Anterior cingulate cortex (tissue), 58 donors: ENCODE results near the gene F7.

ENCODE experiments used
- DNase-seq, 58 donors: peaks; one replicate each; lab custom pipeline; 2025; lab: John Stamatoyannopoulos, UW

F7 gene

GRCh38 chr13:113114511-113115362 is 9.1 kb downstream of the F7 start:
- no peak for DNase-seq

GRCh38 chr13:113115363-113116205 is 10.0 kb downstream of the F7 start:
- DNase-seq, result no peak

DNA sequence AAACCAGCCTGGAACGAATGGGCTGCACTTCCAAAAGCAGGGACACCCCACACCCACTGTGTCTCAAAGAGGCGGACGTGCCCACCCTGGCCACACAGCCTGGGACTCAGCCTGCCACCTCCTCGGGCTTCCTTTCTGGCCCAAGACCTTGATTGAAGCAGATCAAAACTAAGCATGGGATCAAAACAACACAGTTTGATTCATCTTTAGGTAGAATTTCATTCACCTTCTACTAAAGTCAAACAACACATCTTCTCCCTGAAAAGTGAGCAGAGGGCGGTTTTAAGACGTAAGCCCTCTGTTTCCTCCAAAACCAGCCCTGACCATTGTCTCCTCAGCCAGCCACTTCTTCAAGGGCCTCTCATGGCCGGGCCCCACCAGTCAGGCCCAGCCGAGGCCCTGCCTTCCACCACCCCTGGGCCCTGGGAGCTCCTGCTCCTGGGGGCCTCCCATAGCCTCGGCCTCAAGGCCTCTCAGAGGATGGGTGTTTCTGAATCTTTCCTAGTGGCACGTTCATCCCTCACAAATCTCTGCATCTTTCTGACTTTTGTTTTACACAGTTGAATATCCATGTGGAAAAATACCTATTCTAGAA is 10.7 kb downstream of the F7 start:
- DNase-seq, result no peak

DNA sequence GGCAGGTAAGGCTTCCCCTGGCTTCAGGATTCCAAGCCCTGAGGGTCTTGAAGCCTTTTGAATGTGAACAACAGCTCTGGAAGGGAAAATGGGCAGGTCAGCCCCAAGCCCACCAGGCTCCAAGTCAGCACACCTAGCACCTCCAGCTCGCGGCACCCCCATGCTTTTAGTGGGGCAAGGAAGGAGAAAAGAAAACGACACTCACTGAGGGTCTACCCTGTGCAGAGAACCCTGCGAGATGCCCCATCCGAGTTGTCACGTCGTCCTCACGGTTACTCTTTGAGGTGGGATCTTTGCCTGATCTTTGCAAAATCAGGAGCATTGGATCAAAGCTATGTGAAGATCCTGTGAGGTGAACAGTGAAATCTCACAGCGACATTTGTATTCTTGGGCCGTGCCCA is 11.3 kb downstream of the F7 start:
- no peak for DNase-seq

GRCh38 chr13:113117335-113117872 is 11.8 kb downstream of the F7 start:
- no peak for DNase-seq

GRCh38 chr13:113117911-113118260 is 12.3 kb downstream of the F7 start:
- DNase-seq, result no peak

DNA sequence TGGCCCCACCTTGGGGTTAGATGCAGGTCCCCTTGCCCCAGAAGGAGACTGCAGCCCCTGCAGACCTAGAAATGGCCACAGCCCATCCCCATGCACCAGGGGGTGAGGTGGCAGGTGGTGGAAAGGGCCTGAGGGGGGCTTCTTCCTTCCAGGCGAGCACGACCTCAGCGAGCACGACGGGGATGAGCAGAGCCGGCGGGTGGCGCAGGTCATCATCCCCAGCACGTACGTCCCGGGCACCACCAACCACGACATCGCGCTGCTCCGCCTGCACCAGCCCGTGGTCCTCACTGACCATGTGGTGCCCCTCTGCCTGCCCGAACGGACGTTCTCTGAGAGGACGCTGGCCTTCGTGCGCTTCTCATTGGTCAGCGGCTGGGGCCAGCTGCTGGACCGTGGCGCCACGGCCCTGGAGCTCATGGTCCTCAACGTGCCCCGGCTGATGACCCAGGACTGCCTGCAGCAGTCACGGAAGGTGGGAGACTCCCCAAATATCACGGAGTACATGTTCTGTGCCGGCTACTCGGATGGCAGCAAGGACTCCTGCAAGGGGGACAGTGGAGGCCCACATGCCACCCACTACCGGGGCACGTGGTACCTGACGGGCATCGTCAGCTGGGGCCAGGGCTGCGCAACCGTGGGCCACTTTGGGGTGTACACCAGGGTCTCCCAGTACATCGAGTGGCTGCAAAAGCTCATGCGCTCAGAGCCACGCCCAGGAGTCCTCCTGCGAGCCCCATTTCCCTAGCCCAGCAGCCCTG is 12.8 kb downstream of the F7 start:
- DNase-seq, result no peak

GRCh38 chr13:113119166-113119821 is 13.7 kb downstream of the F7 start:
- DNase-seq, result no peak

DNA sequence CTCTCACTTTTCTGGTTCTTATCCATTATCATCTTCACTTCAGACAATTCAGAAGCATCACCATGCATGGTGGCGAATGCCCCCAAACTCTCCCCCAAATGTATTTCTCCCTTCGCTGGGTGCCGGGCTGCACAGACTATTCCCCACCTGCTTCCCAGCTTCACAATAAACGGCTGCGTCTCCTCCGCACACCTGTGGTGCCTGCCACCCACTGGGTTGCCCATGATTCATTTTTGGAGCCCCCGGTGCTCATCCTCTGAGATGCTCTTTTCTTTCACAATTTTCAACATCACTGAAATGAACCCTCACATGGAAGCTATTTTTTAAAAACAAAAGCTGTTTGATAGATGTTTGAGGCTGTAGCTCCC is 14.2 kb downstream of the F7 start:
- no peak for DNase-seq

DNA sequence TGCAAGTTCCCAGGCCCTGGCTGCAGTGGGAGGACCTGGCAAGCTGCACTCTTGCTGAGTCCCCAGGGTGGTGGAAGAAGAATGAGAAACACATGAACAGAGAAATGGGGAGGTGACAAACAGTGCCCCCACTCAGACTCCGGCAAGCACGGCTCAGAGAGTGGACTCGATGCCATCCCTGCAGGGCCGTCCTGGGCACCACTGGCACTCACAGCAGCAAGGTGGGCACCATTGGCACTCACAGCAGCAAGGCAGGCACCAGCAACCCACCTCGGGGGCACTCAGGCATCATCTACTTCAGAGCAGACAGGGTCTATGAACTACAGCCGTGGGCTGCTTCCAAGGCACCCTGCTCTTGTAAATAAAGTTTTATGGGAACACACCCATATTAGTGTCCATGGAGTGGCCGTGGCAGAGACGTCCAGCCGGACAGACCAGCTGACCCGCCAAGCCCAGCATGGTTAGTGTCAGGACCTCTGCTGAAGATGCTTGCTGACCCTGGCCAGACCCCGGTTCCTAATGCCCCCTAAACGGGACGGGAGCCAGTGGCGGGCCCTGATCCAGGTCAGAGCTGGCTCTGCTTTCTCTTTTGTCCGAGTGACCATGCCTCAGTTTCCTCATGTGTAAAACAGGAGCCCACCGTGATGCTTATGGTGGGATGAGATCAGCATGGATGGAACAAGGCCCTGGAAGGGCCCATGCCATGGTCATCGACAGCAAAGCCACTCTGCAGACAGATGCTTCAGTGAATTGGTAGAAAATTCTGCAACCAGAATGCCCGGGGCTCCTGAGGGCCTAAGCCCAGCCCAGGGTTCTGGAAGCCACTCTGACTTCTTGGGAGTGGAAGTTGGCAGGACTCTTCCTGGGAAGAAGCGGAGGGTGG is 14.9 kb downstream of the F7 start:
- no peak for DNase-seq

GRCh38 chr13:113121183-113121927 is 15.8 kb downstream of the F7 start:
- DNase-seq, result no peak

DNA sequence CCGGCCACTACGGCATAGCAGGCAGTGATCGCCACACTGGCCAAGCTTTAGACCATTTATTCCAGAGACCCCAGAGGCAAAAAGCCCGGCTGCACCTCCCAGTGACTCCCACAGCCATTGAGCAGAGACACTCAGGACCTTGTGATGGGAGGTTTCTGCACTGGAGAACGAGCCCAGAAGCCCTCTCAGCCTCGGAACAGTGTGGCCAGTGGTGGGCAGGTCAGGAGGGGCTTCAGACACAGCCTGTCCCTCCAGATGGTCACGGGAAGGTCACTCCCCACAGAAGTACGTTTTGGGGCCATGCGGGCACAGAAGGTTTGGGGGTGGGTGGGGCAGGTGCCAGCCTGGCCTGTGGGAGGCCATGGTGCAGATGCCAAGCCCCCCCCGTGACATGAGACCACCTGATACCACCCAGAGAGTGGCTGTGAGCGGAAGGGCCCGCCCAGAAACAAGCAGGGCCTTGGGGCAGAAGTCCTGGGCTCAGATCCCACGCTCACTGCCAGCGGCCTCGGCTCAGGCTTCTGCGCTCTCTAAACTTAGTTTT is 16.4 kb downstream of the F7 start:
- no peak for DNase-seq

DNA sequence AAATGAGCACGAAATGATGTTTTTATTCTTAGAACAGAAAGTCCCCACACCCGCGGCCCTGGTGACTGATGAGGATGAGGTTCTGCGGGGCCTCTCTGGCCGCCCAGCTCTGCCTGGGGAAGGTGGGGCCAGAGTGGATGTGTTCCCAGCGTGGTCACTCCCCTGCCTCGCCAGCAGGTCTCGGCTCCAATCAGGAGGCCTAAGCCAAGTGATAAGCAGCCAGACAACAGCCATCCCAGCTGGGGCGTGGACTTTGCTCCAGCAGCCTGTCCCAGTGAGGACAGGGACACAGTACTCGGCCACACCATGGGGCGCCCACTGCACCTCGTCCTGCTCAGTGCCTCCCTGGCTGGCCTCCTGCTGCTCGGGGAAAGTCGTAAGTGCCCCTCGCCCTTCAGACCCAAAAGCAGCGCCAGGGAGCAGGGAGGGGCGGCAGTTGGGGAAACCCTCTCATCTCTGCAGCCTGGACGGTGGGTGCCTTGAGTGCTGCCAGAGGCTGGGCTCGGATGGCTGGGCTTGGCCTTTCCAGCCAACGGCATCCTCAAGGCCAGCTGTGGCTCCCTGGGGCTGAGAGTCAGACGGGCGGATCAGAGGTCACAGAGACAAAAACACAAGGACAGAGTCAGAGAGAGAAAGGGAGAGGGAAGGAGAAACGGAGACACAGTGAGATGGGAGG is 17.1 kb downstream of the F7 start, which contains the start of gene F10:
F10 (plus strand) TSS at position 250 of the 676 bp plus-strand sequence; CDS start at position 307, 57 bp downstream.
- DNase-seq, result no peak

GRCh38 chr13:113123226-113124201 is 17.9 kb downstream of the F7 start:
- DNase-seq, result no peak

GRCh38 chr13:113124211-113124970 is 18.8 kb downstream of the F7 start:
- DNase-seq, result no peak
